Hepatocyte (in vitro differentiated cells): ENCODE measurements around the gene MTRF1. TPM values are rescaled to one million over a fixed set of nuclear protein-coding genes. Genes with fewer than 3 reads are reported as not detected.

Experiments used
- DNase-seq: peaks from one replicate; pipeline ENCODE4 v3.0.0-alpha.2; 2016; ENCODE audit warnings: low spot score
- H2AFZ ChIP-seq: fragments of 200-600 bp; sonication (generic); 2 replicates; pipeline ENCODE4 v1.6.0; 2016; ENCODE audit warnings: antibody characterized with exemption, mild to moderate bottlenecking
- H3K27ac ChIP-seq: fragments of 200-600 bp; sonication (generic); 2 replicates; pipeline ENCODE4 v1.5.1; 2016; ENCODE audit warnings: mild to moderate bottlenecking
- H3K27me3 ChIP-seq: fragments of 200-600 bp; sonication (generic); 2 replicates; pipeline ENCODE4 v1.6.1; 2016
- H3K36me3 ChIP-seq: fragments of 200-600 bp; sonication (generic); replicated peaks from 2 replicates; pipeline ENCODE4 v1.5.1; 2016; ENCODE audit warnings: low read depth; ENCODE audit not compliant: insufficient read depth
- H3K4me1 ChIP-seq: fragments of 200-600 bp; sonication (generic); 2 replicates; pipeline ENCODE4 v1.5.1; 2016; ENCODE audit warnings: mild to moderate bottlenecking, moderate library complexity; ENCODE audit not compliant: insufficient read depth
- H3K4me2 ChIP-seq: fragments of 200-600 bp; sonication (generic); 2 replicates; pipeline ENCODE4 v1.6.0; 2016
- H3K4me3 ChIP-seq: fragments of 200-600 bp; sonication (generic); 2 replicates; pipeline ENCODE4 v1.5.1; 2016; ENCODE audit warnings: mild to moderate bottlenecking
- H3K79me2 ChIP-seq: fragments of 200-600 bp; sonication (generic); 2 replicates; pipeline ENCODE4 v1.6.0; 2017; ENCODE audit warnings: mild to moderate bottlenecking
- H3K9me2 ChIP-seq: fragments of 200-600 bp; sonication (generic); replicated peaks from 2 replicates; pipeline ENCODE4 v1.6.0; 2017; ENCODE audit warnings: mild to moderate bottlenecking; ENCODE audit not compliant: insufficient read depth
- H3K9me3 ChIP-seq: fragments of 200-600 bp; sonication (generic); 2 replicates; pipeline ENCODE4 v1.5.1; 2016; ENCODE audit warnings: low read depth, mild to moderate bottlenecking
- H4K20me1 ChIP-seq: fragments of 200-600 bp; sonication (generic); 2 replicates; pipeline ENCODE4 v1.6.0; 2016; ENCODE audit warnings: mild to moderate bottlenecking; ENCODE audit not compliant: insufficient read depth, poor library complexity, severe bottlenecking
- EZH2 ChIP-seq: fragments of 200-600 bp; sonication (generic); IDR thresholded peaks from 2 replicates; pipeline ENCODE4 v1.6.1; 2016; ENCODE audit warnings: antibody characterized with exemption, mild to moderate bottlenecking, borderline replicate concordance
- EZH2phosphoT487 ChIP-seq: fragments of 200-600 bp; sonication (generic); IDR thresholded peaks from one replicate; pipeline ENCODE4 v1.6.1; 2018; ENCODE audit warnings: antibody characterized with exemption, mild to moderate bottlenecking, low read depth, moderate library complexity; ENCODE audit not compliant: unreplicated experiment, severe bottlenecking
- WGBS: methylation state at CpG from one replicate; pipeline ENCODE4 v1.1.6; 2016; ENCODE audit warnings: low lambda C conversion rate; ENCODE audit errors: missing lambda C conversion rate; 5-methylcytosine and 5-hydroxymethylcytosine counted together
- polyA plus RNA-seq: library from polyadenylated mRNA; unstranded; fragments of >200 nt; fragmentation: Nextera tagmentation; extraction: Ambion mirVana; gene quantifications from 2 replicates; pipeline ENCODE4 v1.2.1, GENCODE V29; 2016
- total RNA-seq: library from RNA; depleted of rRNA; stranded (reverse); fragments of >200 nt; gene quantifications from 2 replicates; pipeline ENCODE4 v1.2.3, GENCODE V29; 2014
- TF ChIP-seq, protein P1 (sequence below): fragments of 200-600 bp; sonication (generic); IDR thresholded peaks from 2 replicates; pipeline ENCODE4 v1.5.1; 2016; ENCODE audit warnings: antibody characterized with exemption, mild to moderate bottlenecking; ENCODE audit not compliant: poor library complexity

Gene MTRF1
- total and polyA plus RNA-seq, 2 experiments from 2014 or later: 10.4 to 18.5 TPM

- no peak overlapping the region for H3K4me3 ChIP-seq
- no peaks in the 10 kb centered on the region for H3K9me2 ChIP-seq
- no peak overlapping the region for H2AFZ ChIP-seq
- WGBS: 95% methylated on average over 3 of the region's 3 CpGs
- H4K20me1 ChIP-seq: no peaks in the 10 kb centered on the region
- no peaks in the 10 kb centered on the region for H3K4me1 ChIP-seq
- no peaks in the 10 kb centered on the region for H3K36me3 ChIP-seq
- H3K27me3 ChIP-seq: no peaks in the 10 kb centered on the region
- H3K4me2 ChIP-seq: no peak overlapping the region
- no peak for DNase-seq
- H3K27ac ChIP-seq: no peak overlapping the region
- TF ChIP-seq, protein P1, sequence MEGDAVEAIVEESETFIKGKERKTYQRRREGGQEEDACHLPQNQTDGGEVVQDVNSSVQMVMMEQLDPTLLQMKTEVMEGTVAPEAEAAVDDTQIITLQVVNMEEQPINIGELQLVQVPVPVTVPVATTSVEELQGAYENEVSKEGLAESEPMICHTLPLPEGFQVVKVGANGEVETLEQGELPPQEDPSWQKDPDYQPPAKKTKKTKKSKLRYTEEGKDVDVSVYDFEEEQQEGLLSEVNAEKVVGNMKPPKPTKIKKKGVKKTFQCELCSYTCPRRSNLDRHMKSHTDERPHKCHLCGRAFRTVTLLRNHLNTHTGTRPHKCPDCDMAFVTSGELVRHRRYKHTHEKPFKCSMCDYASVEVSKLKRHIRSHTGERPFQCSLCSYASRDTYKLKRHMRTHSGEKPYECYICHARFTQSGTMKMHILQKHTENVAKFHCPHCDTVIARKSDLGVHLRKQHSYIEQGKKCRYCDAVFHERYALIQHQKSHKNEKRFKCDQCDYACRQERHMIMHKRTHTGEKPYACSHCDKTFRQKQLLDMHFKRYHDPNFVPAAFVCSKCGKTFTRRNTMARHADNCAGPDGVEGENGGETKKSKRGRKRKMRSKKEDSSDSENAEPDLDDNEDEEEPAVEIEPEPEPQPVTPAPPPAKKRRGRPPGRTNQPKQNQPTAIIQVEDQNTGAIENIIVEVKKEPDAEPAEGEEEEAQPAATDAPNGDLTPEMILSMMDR: no peak
- no peak for TF ChIP-seq EZH2
- TF ChIP-seq EZH2phosphoT487: no peak
- H3K79me2 ChIP-seq: no peaks in the 10 kb centered on the region
- no peaks in the 10 kb centered on the region for H3K9me3 ChIP-seq
These were observed 50.1 kb downstream of the MTRF1 start for GRCh38 chr13:41213316-41213715.

- no peak for DNase-seq
- H3K36me3 ChIP-seq: no peaks in the 10 kb centered on the region
- H3K9me2 ChIP-seq: no peaks in the 10 kb centered on the region
- H2AFZ ChIP-seq: no peak overlapping the region
- H4K20me1 ChIP-seq: no peaks in the 10 kb centered on the region
- TF ChIP-seq EZH2phosphoT487 (no peak), EZH2 (no peak)
- TF ChIP-seq, protein P1: no peak
- no peaks in the 10 kb centered on the region for H3K4me1 ChIP-seq
- H3K9me3 ChIP-seq: no peaks in the 10 kb centered on the region
- H3K27me3 ChIP-seq: no peaks in the 10 kb centered on the region
- no peaks in the 10 kb centered on the region for H3K79me2 ChIP-seq
- H3K4me2 ChIP-seq: no peak overlapping the region
- no peak overlapping the region for H3K27ac ChIP-seq
- H3K4me3 ChIP-seq: no peak overlapping the region
These were observed 50.5 kb downstream of the MTRF1 start for GRCh38 chr13:41212881-41213280.

DNA sequence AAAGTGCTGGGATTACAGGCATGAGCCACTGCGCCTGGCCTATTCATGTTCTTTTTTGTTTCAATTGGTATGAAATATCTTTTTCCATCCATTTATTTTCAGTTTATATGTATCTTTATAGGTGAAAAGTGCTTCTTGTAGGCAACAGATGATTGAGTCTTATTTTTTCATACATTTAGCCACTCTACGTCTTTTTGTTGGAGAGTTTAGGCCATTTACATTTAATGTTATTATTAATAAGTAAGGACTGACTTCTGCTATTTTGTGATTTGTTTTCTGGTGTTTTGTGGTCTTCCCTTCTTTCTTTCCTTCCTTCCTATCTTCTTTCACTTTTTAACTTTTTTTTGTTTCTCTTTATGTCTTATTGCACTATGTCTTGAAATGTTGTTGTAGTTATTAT, 52.3 kb downstream of the MTRF1 start:
- H3K36me3 ChIP-seq: no peaks in the 10 kb centered on the region
- DNase-seq: no peak
- H3K4me3 ChIP-seq: no peak overlapping the region
- TF ChIP-seq, protein P1: no peak
- TF ChIP-seq EZH2phosphoT487: no peak
- H3K9me2 ChIP-seq: no peaks in the 10 kb centered on the region
- H4K20me1 ChIP-seq: no peaks in the 10 kb centered on the region
- H3K4me2 ChIP-seq: no peak overlapping the region
- H3K79me2 ChIP-seq: no peaks in the 10 kb centered on the region
- no peak overlapping the region for H2AFZ ChIP-seq
- no peaks in the 10 kb centered on the region for H3K9me3 ChIP-seq
- H3K4me1 ChIP-seq: no peaks in the 10 kb centered on the region
- no peaks in the 10 kb centered on the region for H3K27me3 ChIP-seq
- H3K27ac ChIP-seq: no peak overlapping the region
- WGBS: 97% methylated on average over 2 of the region's 2 CpGs

DNA sequence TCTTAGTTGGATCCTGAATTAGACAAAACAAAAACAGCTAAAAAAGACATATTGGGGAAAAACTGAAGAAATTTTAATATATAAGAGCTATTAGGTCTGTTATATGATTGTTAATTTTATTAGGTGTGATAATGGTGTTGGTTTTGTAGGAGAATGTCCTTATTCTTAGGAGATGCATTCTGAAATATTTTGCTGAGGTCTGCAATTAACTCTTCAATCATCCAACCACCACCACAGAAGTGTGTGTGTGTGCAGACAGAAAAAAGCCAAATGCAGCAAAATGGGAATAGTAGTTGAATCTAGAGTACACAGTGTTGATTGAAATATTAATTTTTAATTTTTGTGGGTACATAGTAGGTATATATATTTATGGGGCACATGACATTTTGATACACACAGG, 56.9 kb downstream of the MTRF1 start:
- H3K9me3 ChIP-seq: no peaks in the 10 kb centered on the region
- TF ChIP-seq, protein P1: no peak
- TF ChIP-seq EZH2: no peak
- TF ChIP-seq EZH2phosphoT487: no peak
- no peak overlapping the region for H3K4me2 ChIP-seq
- H3K9me2 ChIP-seq: no peaks in the 10 kb centered on the region
- no peak for DNase-seq
- H3K79me2 ChIP-seq: no peaks in the 10 kb centered on the region
- no peaks in the 10 kb centered on the region for H3K4me1 ChIP-seq
- H4K20me1 ChIP-seq: no peaks in the 10 kb centered on the region
- H3K27ac ChIP-seq: no peak overlapping the region
- no peak overlapping the region for H3K4me3 ChIP-seq
- H3K36me3 ChIP-seq: no peaks in the 10 kb centered on the region
- no peak overlapping the region for H2AFZ ChIP-seq
- no peaks in the 10 kb centered on the region for H3K27me3 ChIP-seq
